CD4-positive, alpha-beta T cell (primary cell): ENCODE measurements around the gene TOR3A. TPM values are rescaled to one million over a fixed set of nuclear protein-coding genes. Genes with fewer than 3 reads are reported as not detected.

ENCODE experiments used
- ATAC-seq: fragments of 200-7000 bp; cut with Tn5 transposase; one replicate; pipeline ENCODE4 v1.10.0; 2022; ENCODE audit warnings: mild to moderate bottlenecking; ENCODE audit not compliant: poor library complexity
- CTCF ChIA-PET: fragments of 350-600 bp; sonication (Branson Sonifier 250); formaldehyde crosslinking; loops from one replicate; lab custom pipeline; 2021; ENCODE audit warnings: antibody characterized with exemption, inconsistent platforms; lab: Charles Lee
- POLR2A ChIA-PET: fragments of 350-600 bp; sonication (Branson Sonifier 250); formaldehyde crosslinking; loops from one replicate; lab custom pipeline; 2021; ENCODE audit warnings: antibody characterized with exemption, inconsistent platforms; lab: Charles Lee
- DNase-seq, 14 experiments: peaks; one replicate each; pipeline ENCODE4 v3.0.0-alpha.2; 2013 to 2020; ENCODE audit warnings: mixed read lengths in 2 of 14
- H3K27ac ChIP-seq, 2 donors: one replicate each; pipeline versions ENCODE4 v1.5.1 to v1.7.0; 2013; ENCODE audit warnings: low read length in 2 of 2, low read depth in 1 of 2, mild to moderate bottlenecking in 1 of 2
- H3K27me3 ChIP-seq, 2 experiments: 1 replicate in 1 of 2; 2 replicates in 1 of 2; pipeline versions ENCODE4 v1.6.1 to v1.7.0; 2013; ENCODE audit warnings: low read length in 2 of 2, control low read depth in 1 of 2, mild to moderate bottlenecking in 1 of 2, moderate library complexity in 1 of 2; ENCODE audit not compliant: insufficient read depth in 2 of 2, control insufficient read depth in 1 of 2
- H3K36me3 ChIP-seq: one replicate; pipeline ENCODE4 v1.6.1; 2013; ENCODE audit warnings: low read length, control low read depth; ENCODE audit not compliant: insufficient read depth
- H3K4me1 ChIP-seq: one replicate; pipeline ENCODE4 v1.6.1; 2013; ENCODE audit warnings: low read length, control low read depth; ENCODE audit not compliant: insufficient read depth
- H3K4me3 ChIP-seq: one replicate; pipeline ENCODE4 v1.5.1; 2013; ENCODE audit warnings: mild to moderate bottlenecking, low read length, moderate library complexity
- H3K9me3 ChIP-seq, 2 experiments: 1 replicate in 1 of 2; 2 replicates in 1 of 2; pipeline versions ENCODE4 v1.6.1 to v1.7.0; 2013; ENCODE audit warnings: low read length in 2 of 2, mild to moderate bottlenecking in 2 of 2, control low read depth in 1 of 2, moderate library complexity in 1 of 2; ENCODE audit not compliant: control insufficient read depth in 1 of 2, insufficient read depth in 1 of 2
- H3K27ac Mint-ChIP-seq: one replicate; pipeline ENCODE4 v1.8.0; 2020; ENCODE audit warnings: mixed read lengths
- H3K27me3 Mint-ChIP-seq: one replicate; pipeline ENCODE4 v1.8.0; 2021; ENCODE audit warnings: mixed read lengths
- H3K36me3 Mint-ChIP-seq: one replicate; pipeline ENCODE4 v1.8.0; 2021; ENCODE audit warnings: low read depth, mixed read lengths
- H3K4me1 Mint-ChIP-seq: one replicate; pipeline ENCODE4 v1.8.0; 2021; ENCODE audit warnings: low read depth, mixed read lengths
- H3K4me3 Mint-ChIP-seq: one replicate; pipeline ENCODE4 v1.8.0; 2020; ENCODE audit warnings: mild to moderate bottlenecking, mixed read lengths
- H3K9me3 Mint-ChIP-seq: one replicate; pipeline ENCODE4 v1.8.0; 2020; ENCODE audit warnings: mixed read lengths
- CTCF ChIP-seq: fragments of 200-600 bp; IDR thresholded peaks from one replicate; pipeline ENCODE4 v1.8.0; 2022; ENCODE audit warnings: antibody characterized with exemption, mild to moderate bottlenecking
- intact Hi-C, 2 experiments: fragments of 100-400 bp; cut with DNase I in 1 of 2; cut with micrococcal nuclease in 1 of 2; formaldehyde crosslinking; loops; one replicate each; pipeline versions ENCODE4 v1.15.1 to v1.9.0; 2023 to 2025; cut with DNase I, micrococcal nuclease
- total RNA-seq, 174 experiments: library from RNA in 2 of 174; stranded (reverse) in 2 of 174; gene quantifications; one replicate each; pipeline ENCODE4 v1.2.3 and lab custom pipeline; 2021 to 2026

Gene TOR3A
- total RNA-seq, 2 experiments from 2014 or later, result 17.2 TPM

GRCh38 chr1:179042700-179043099 lies 39.2 kb upstream of the TOR3A start:
- DNase-seq, result no peak
- Histone ChIP-seq H3K27ac (no peak overlapping the region), H3K4me1 (no peaks in the 10 kb centered on the region), H3K9me3 (peaks cover 0 to 3% of the 10 kb centered on the region in 2 experiments), H3K27me3 (no peaks in the 10 kb centered on the region), H3K36me3 (peaks cover 5% of the 10 kb centered on the region), H3K4me3 (no peak overlapping the region)
- ChIA-PET POLR2A (no interaction called here), CTCF (no interaction called here)
- Mint-ChIP-seq H3K9me3 (no peaks in the 10 kb centered on the region), H3K4me1 (peaks cover 21% of the 10 kb centered on the region), H3K4me3 (no peak overlapping the region), H3K36me3 (peaks cover 28% of the 10 kb centered on the region), H3K27ac (no peak overlapping the region), H3K27me3 (no peaks in the 10 kb centered on the region)
- TF ChIP-seq CTCF, result no peak
- intact Hi-C loops, result no loop called here
- no peak for ATAC-seq

GRCh38 chr1:179043266-179043665 lies 38.6 kb upstream of the TOR3A start:
- DNase-seq (no peak), ATAC-seq (no peak)
- Histone ChIP-seq H3K27ac (no peak overlapping the region), H3K36me3 (peaks cover 11% of the 10 kb centered on the region), H3K9me3 (peaks cover 0 to 3% of the 10 kb centered on the region in 2 experiments), H3K4me1 (no peaks in the 10 kb centered on the region), H3K27me3 (no peaks in the 10 kb centered on the region), H3K4me3 (no peak overlapping the region)
- H3K36me3 Mint-ChIP-seq, result peaks cover 28% of the 10 kb centered on the region
- POLR2A ChIA-PET, result no interaction called here
- CTCF ChIA-PET, result no interaction called here
- H3K4me1 Mint-ChIP-seq, result peaks cover 17% of the 10 kb centered on the region
- H3K4me3 Mint-ChIP-seq, result no peak overlapping the region
- H3K27ac Mint-ChIP-seq, result no peak overlapping the region
- H3K27me3 Mint-ChIP-seq, result no peaks in the 10 kb centered on the region
- no peaks in the 10 kb centered on the region for H3K9me3 Mint-ChIP-seq
- intact Hi-C loops, result no loop called here
- TF ChIP-seq CTCF, result no peak

GRCh38 chr1:179043907-179044306 lies 38.0 kb upstream of the TOR3A start:
- H3K27ac Mint-ChIP-seq, result no peak overlapping the region
- Histone ChIP-seq H3K27me3 (no peaks in the 10 kb centered on the region), H3K4me3 (no peak overlapping the region), H3K9me3 (peaks cover 0 to 3% of the 10 kb centered on the region in 2 experiments), H3K4me1 (no peaks in the 10 kb centered on the region), H3K36me3 (peaks cover 11% of the 10 kb centered on the region), H3K27ac (no peak overlapping the region)
- H3K9me3 Mint-ChIP-seq, result no peaks in the 10 kb centered on the region
- peaks cover 11% of the 10 kb centered on the region for H3K4me1 Mint-ChIP-seq
- no peak for DNase-seq
- intact Hi-C loops, result no loop called here
- no peaks in the 10 kb centered on the region for H3K27me3 Mint-ChIP-seq
- H3K36me3 Mint-ChIP-seq, result peaks cover 24% of the 10 kb centered on the region
- H3K4me3 Mint-ChIP-seq, result no peak overlapping the region
- ATAC-seq, result no peak
- ChIA-PET CTCF (interaction anchor here (0.5 kb wide), 1 partner anchor 36 kb away, joined by 3 read pairs; no protein-coding TSS in a partner anchor), POLR2A (no interaction called here)
- TF ChIP-seq CTCF, result no peak
